HEK293 (cell line): ENCODE measurements around the gene GNB1.

ENCODE experiments used
- CTCF ChIA-PET: fragments of 350-600 bp; formaldehyde crosslinking; extraction: SDS; loops from one replicate; lab custom pipeline; 2021; ENCODE audit warnings: antibody characterized with exemption; lab: Yijun Ruan, JAX
- POLR2A ChIA-PET: fragments of 300-600 bp; formaldehyde crosslinking; extraction: SDS; loops from one replicate; lab custom pipeline; 2020; ENCODE audit warnings: antibody characterized with exemption, inconsistent platforms; lab: Yijun Ruan, JAX
- H3K27ac ChIP-seq: fragments of 200-500 bp; sonication (Bioruptor generic); 2 replicates; pipeline ENCODE4 v1.5.1; 2014; ENCODE audit warnings: low read depth, low read length, control low read depth, inconsistent platforms; ENCODE audit errors: extremely low read depth
- H3K36me3 ChIP-seq, 2 experiments: fragments of 200-500 bp in 1 of 2; sonication (Bioruptor generic) in 1 of 2; 1 replicate in 1 of 2; 2 replicates in 1 of 2; pipeline ENCODE4 v1.5.1; 2014 to 2017; ENCODE audit warnings: inconsistent platforms in 2 of 2, low read length in 2 of 2; ENCODE audit not compliant: control insufficient read depth in 2 of 2, insufficient read depth in 1 of 2
- H3K4me1 ChIP-seq: fragments of 200-500 bp; sonication (Bioruptor generic); 2 replicates; pipeline ENCODE4 v1.5.1; 2014; ENCODE audit warnings: mild to moderate bottlenecking, low read length, inconsistent platforms; ENCODE audit not compliant: control insufficient read depth, insufficient read depth
- H3K4me3 ChIP-seq: 2 replicates; pipeline ENCODE4 v1.5.1; 2011; ENCODE audit warnings: low read depth, mild to moderate bottlenecking, control low read depth, low read length, moderate library complexity
- H3K9me3 ChIP-seq: fragments of 200-500 bp; sonication (Bioruptor generic); 2 replicates; pipeline ENCODE4 v1.5.1; 2014; ENCODE audit warnings: low read depth, low read length, inconsistent platforms; ENCODE audit not compliant: control insufficient read depth, insufficient read depth
- BCL11A ChIP-seq: fragments of 450-650 bp; formaldehyde crosslinking; IDR thresholded peaks from 2 replicates; pipeline ENCODE4 v1.5.1; 2016; ENCODE audit warnings: low read depth, missing biosample characterization, missing genetic modification characterization
- KLF16 ChIP-seq: fragments of 450-650 bp; formaldehyde crosslinking; IDR thresholded peaks from 2 replicates; pipeline ENCODE4 v1.5.1; 2017; ENCODE audit warnings: missing biosample characterization, missing genetic modification characterization
- KLF8 ChIP-seq: fragments of 450-650 bp; formaldehyde crosslinking; IDR thresholded peaks from 2 replicates; pipeline ENCODE4 v1.5.1; 2016; ENCODE audit warnings: missing biosample characterization, missing genetic modification characterization
- OSR2 ChIP-seq: fragments of 450-650 bp; formaldehyde crosslinking; IDR thresholded peaks from 2 replicates; pipeline ENCODE4 v1.5.1; 2016; ENCODE audit warnings: missing biosample characterization, missing genetic modification characterization
- RBAK ChIP-seq: fragments of 450-650 bp; formaldehyde crosslinking; IDR thresholded peaks from 2 replicates; pipeline ENCODE4 v1.5.1; 2016; ENCODE audit warnings: missing biosample characterization, missing genetic modification characterization
- YY2 ChIP-seq: fragments of 450-650 bp; formaldehyde crosslinking; IDR thresholded peaks from 2 replicates; pipeline ENCODE4 v1.5.1; 2016; ENCODE audit warnings: missing biosample characterization, missing genetic modification characterization
- ZBTB48 ChIP-seq: fragments of 450-650 bp; formaldehyde crosslinking; IDR thresholded peaks from 2 replicates; pipeline ENCODE4 v1.5.1; 2016; ENCODE audit warnings: missing biosample characterization, missing genetic modification characterization
- ZNF140 ChIP-seq: fragments of 450-650 bp; formaldehyde crosslinking; IDR thresholded peaks from 2 replicates; pipeline ENCODE4 v1.5.1; 2016; ENCODE audit warnings: missing biosample characterization, missing genetic modification characterization
- ZNF239 ChIP-seq: fragments of 450-650 bp; formaldehyde crosslinking; IDR thresholded peaks from 2 replicates; pipeline ENCODE4 v1.5.1; 2016; ENCODE audit warnings: missing biosample characterization, missing genetic modification characterization
- ZNF311 ChIP-seq: fragments of 450-650 bp; formaldehyde crosslinking; IDR thresholded peaks from 2 replicates; pipeline ENCODE4 v1.5.1; 2017; ENCODE audit warnings: missing biosample characterization, missing genetic modification characterization, borderline replicate concordance
- ZNF404 ChIP-seq: fragments of 450-650 bp; formaldehyde crosslinking; IDR thresholded peaks from 2 replicates; pipeline ENCODE4 v1.5.1; 2017; ENCODE audit warnings: missing biosample characterization, missing genetic modification characterization
- ZNF426 ChIP-seq: fragments of 450-650 bp; formaldehyde crosslinking; IDR thresholded peaks from 2 replicates; pipeline ENCODE4 v1.5.1; 2017; ENCODE audit warnings: missing biosample characterization, missing genetic modification characterization, mild to moderate bottlenecking, inconsistent platforms, moderate library complexity
- ZNF48 ChIP-seq: fragments of 450-650 bp; formaldehyde crosslinking; IDR thresholded peaks from 2 replicates; pipeline ENCODE4 v1.5.1; 2016; ENCODE audit warnings: missing biosample characterization, missing genetic modification characterization
- ZNF560 ChIP-seq: fragments of 450-650 bp; formaldehyde crosslinking; IDR thresholded peaks from 2 replicates; pipeline ENCODE4 v1.5.1; 2017; ENCODE audit warnings: missing biosample characterization, missing genetic modification characterization, borderline replicate concordance
- ZNF664 ChIP-seq: fragments of 450-650 bp; formaldehyde crosslinking; IDR thresholded peaks from 2 replicates; pipeline ENCODE4 v1.5.1; 2016; ENCODE audit warnings: missing biosample characterization, missing genetic modification characterization
- ZNF701 ChIP-seq: fragments of 450-650 bp; formaldehyde crosslinking; IDR thresholded peaks from 2 replicates; pipeline ENCODE4 v1.5.1; 2016; ENCODE audit warnings: missing biosample characterization, missing genetic modification characterization
- ZNF777 ChIP-seq: fragments of 450-650 bp; formaldehyde crosslinking; IDR thresholded peaks from 2 replicates; pipeline ENCODE4 v1.5.1; 2017; ENCODE audit warnings: missing biosample characterization, missing genetic modification characterization, borderline replicate concordance
- ZXDB ChIP-seq: fragments of 450-650 bp; formaldehyde crosslinking; IDR thresholded peaks from 2 replicates; pipeline ENCODE4 v1.5.1; 2016; ENCODE audit warnings: missing biosample characterization, missing genetic modification characterization
- TF ChIP-seq, protein P1 (sequence below): fragments of 450-650 bp; formaldehyde crosslinking; IDR thresholded peaks from 2 replicates; pipeline ENCODE4 v1.5.1; 2016; ENCODE audit warnings: missing biosample characterization, missing genetic modification characterization
- TF ChIP-seq, protein P2 (sequence below): fragments of 450-650 bp; formaldehyde crosslinking; IDR thresholded peaks from 2 replicates; pipeline ENCODE4 v1.5.1; 2016; ENCODE audit warnings: missing biosample characterization, missing genetic modification characterization
- TF ChIP-seq, protein P3 (sequence below): fragments of 450-650 bp; formaldehyde crosslinking; IDR thresholded peaks from 2 replicates; pipeline ENCODE4 v1.5.1; 2016; ENCODE audit warnings: missing biosample characterization, missing genetic modification characterization
- TF ChIP-seq, protein P4 (sequence below): fragments of 450-650 bp; formaldehyde crosslinking; IDR thresholded peaks from 2 replicates; pipeline ENCODE4 v1.5.1; 2016; ENCODE audit warnings: missing biosample characterization, missing genetic modification characterization, low read depth
- TF ChIP-seq, protein P5 (sequence below): fragments of 450-650 bp; formaldehyde crosslinking; IDR thresholded peaks from 2 replicates; pipeline ENCODE4 v1.5.1; 2017; ENCODE audit warnings: missing biosample characterization, missing genetic modification characterization
- TF ChIP-seq, protein P6 (sequence below): fragments of 450-650 bp; formaldehyde crosslinking; IDR thresholded peaks from 2 replicates; pipeline ENCODE4 v1.5.1; 2017; ENCODE audit warnings: missing biosample characterization, missing genetic modification characterization

Gene GNB1

DNA sequence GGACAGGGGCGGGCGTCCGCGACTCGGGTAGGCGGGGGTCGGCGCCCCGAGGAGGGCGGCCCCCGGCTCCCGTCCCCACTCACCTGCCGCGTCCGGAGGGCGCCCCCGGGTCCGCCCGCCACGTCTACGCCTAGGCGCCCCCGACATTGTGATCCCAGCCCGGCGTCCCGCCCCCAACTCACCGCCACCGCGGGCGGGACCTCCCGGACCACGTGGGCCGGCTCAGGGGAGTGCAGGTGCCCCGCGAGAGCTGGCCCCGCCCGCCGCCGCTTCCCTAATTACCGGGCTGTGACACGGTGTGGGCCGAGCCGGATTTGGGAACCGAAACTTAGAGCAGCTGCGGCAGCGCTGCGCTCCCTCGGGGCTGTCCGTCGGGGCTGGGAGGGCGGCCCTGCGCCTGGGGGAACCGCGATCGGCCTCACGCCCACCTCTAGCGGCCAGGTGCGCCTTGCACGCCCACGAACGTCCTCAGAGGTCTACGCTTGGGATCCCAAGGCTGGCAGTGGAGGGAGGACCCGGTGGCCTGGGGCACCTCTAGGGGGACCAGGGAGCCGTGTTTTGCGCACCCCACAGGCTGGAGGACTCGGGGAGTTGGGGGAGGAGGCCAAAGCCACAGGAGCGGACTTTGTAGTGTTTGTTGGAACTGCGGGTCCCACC is 112.1 kb downstream of the GNB1 start:
- Histone ChIP-seq H3K9me3 (no peaks in the 10 kb centered on the region), H3K27ac (peak overlapping the region; percentile 94), H3K4me1 (no peaks in the 10 kb centered on the region), H3K4me3 (peak overlapping the region; percentile 96), H3K36me3 (peaks cover under 1 to 23% of the 10 kb centered on the region in 2 experiments; a peak in 2 of 3 replicates)
- ChIA-PET CTCF (interaction anchor here (0.6 to 1.8 kb wide), 3 partner anchors 8 to 181 kb away, joined by 3 to 8 read pairs (median 4); no protein-coding TSS in a partner anchor), POLR2A (no interaction called here)
- TF ChIP-seq ZNF140 (tag by site-specific recombination) = no peak
- peak; percentile 46; the same call in 1 of the 2 replicates for TF ChIP-seq ZBTB48 (tag by site-specific recombination)
- TF ChIP-seq YY2 (tag by site-specific recombination) = 0 out of 2 replicates have a peak, but pooled peaks have one; percentile 16
- no peak for TF ChIP-seq ZNF48 (tag by site-specific recombination)
- TF ChIP-seq, protein P1, sequence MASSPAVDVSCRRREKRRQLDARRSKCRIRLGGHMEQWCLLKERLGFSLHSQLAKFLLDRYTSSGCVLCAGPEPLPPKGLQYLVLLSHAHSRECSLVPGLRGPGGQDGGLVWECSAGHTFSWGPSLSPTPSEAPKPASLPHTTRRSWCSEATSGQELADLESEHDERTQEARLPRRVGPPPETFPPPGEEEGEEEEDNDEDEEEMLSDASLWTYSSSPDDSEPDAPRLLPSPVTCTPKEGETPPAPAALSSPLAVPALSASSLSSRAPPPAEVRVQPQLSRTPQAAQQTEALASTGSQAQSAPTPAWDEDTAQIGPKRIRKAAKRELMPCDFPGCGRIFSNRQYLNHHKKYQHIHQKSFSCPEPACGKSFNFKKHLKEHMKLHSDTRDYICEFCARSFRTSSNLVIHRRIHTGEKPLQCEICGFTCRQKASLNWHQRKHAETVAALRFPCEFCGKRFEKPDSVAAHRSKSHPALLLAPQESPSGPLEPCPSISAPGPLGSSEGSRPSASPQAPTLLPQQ (tag by site-specific recombination) = peak; percentile 70; the same call in 1 of the 2 replicates
- no peak; the same call in 1 of the 2 replicates for TF ChIP-seq ZNF777 (tag by site-specific recombination)
- TF ChIP-seq, protein P2, sequence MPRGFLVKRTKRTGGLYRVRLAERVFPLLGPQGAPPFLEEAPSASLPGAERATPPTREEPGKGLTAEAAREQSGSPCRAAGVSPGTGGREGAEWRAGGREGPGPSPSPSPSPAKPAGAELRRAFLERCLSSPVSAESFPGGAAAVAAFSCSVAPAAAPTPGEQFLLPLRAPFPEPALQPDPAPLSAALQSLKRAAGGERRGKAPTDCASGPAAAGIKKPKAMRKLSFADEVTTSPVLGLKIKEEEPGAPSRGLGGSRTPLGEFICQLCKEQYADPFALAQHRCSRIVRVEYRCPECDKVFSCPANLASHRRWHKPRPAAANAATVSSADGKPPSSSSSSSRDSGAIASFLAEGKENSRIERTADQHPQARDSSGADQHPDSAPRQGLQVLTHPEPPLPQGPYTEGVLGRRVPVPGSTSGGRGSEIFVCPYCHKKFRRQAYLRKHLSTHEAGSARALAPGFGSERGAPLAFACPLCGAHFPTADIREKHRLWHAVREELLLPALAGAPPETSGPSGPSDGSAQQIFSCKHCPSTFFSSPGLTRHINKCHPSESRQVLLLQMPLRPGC (tag by site-specific recombination) = no peak
- TF ChIP-seq ZNF426 (tag by site-specific recombination) = no peak
- no peak for TF ChIP-seq ZNF404 (tag by site-specific recombination)
- no peak for TF ChIP-seq ZNF701 (tag by site-specific recombination)
- TF ChIP-seq KLF8 (tag by site-specific recombination) = no peak
- TF ChIP-seq ZNF311 (tag by site-specific recombination) = no peak
- no peak for TF ChIP-seq ZNF560
- no peak for TF ChIP-seq ZNF664 (tag by site-specific recombination)
- no peak for TF ChIP-seq RBAK (tag by site-specific recombination)
- TF ChIP-seq, protein P3, sequence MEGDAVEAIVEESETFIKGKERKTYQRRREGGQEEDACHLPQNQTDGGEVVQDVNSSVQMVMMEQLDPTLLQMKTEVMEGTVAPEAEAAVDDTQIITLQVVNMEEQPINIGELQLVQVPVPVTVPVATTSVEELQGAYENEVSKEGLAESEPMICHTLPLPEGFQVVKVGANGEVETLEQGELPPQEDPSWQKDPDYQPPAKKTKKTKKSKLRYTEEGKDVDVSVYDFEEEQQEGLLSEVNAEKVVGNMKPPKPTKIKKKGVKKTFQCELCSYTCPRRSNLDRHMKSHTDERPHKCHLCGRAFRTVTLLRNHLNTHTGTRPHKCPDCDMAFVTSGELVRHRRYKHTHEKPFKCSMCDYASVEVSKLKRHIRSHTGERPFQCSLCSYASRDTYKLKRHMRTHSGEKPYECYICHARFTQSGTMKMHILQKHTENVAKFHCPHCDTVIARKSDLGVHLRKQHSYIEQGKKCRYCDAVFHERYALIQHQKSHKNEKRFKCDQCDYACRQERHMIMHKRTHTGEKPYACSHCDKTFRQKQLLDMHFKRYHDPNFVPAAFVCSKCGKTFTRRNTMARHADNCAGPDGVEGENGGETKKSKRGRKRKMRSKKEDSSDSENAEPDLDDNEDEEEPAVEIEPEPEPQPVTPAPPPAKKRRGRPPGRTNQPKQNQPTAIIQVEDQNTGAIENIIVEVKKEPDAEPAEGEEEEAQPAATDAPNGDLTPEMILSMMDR (tag by site-specific recombination) = peak; percentile 93
- TF ChIP-seq, protein P4, sequence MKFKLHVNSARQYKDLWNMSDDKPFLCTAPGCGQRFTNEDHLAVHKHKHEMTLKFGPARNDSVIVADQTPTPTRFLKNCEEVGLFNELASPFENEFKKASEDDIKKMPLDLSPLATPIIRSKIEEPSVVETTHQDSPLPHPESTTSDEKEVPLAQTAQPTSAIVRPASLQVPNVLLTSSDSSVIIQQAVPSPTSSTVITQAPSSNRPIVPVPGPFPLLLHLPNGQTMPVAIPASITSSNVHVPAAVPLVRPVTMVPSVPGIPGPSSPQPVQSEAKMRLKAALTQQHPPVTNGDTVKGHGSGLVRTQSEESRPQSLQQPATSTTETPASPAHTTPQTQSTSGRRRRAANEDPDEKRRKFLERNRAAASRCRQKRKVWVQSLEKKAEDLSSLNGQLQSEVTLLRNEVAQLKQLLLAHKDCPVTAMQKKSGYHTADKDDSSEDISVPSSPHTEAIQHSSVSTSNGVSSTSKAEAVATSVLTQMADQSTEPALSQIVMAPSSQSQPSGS (tag by site-specific recombination) = no peak
- no peak for TF ChIP-seq OSR2 (tag by site-specific recombination)
- TF ChIP-seq KLF16 (tag by site-specific recombination) = peak; percentile 84
- TF ChIP-seq ZXDB (tag by site-specific recombination) = peak; percentile 45; the same call in 1 of the 2 replicates
- TF ChIP-seq ZNF239 (tag by site-specific recombination) = no peak
- TF ChIP-seq, protein P5, sequence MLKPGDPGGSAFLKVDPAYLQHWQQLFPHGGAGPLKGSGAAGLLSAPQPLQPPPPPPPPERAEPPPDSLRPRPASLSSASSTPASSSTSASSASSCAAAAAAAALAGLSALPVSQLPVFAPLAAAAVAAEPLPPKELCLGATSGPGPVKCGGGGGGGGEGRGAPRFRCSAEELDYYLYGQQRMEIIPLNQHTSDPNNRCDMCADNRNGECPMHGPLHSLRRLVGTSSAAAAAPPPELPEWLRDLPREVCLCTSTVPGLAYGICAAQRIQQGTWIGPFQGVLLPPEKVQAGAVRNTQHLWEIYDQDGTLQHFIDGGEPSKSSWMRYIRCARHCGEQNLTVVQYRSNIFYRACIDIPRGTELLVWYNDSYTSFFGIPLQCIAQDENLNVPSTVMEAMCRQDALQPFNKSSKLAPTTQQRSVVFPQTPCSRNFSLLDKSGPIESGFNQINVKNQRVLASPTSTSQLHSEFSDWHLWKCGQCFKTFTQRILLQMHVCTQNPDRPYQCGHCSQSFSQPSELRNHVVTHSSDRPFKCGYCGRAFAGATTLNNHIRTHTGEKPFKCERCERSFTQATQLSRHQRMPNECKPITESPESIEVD (tag by site-specific recombination) = no peak
- no peak for TF ChIP-seq BCL11A
- TF ChIP-seq, protein P6, sequence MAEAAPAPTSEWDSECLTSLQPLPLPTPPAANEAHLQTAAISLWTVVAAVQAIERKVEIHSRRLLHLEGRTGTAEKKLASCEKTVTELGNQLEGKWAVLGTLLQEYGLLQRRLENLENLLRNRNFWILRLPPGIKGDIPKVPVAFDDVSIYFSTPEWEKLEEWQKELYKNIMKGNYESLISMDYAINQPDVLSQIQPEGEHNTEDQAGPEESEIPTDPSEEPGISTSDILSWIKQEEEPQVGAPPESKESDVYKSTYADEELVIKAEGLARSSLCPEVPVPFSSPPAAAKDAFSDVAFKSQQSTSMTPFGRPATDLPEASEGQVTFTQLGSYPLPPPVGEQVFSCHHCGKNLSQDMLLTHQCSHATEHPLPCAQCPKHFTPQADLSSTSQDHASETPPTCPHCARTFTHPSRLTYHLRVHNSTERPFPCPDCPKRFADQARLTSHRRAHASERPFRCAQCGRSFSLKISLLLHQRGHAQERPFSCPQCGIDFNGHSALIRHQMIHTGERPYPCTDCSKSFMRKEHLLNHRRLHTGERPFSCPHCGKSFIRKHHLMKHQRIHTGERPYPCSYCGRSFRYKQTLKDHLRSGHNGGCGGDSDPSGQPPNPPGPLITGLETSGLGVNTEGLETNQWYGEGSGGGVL (tag by site-specific recombination) = peak; percentile 53
